Liver (tissue), 9 donors: Measurements from ENCODE around the gene SUSD4. TPM values are rescaled to one million over a fixed set of nuclear protein-coding genes. Genes with fewer than 3 reads are reported as not detected.

ENCODE experiments used
- DNase-seq: peaks from one replicate; pipeline ENCODE4 v3.0.0-alpha.2; 2017; ENCODE audit warnings: low spot score
- H3K27ac ChIP-seq, 2 donors: one replicate each; pipeline ENCODE4 v1.7.0; 2013; ENCODE audit warnings: inconsistent platforms in 2 of 2, low read length in 2 of 2, control low read depth in 1 of 2, low read depth in 1 of 2, mild to moderate bottlenecking in 1 of 2
- H3K27me3 ChIP-seq, 4 donors: one replicate each; pipeline versions ENCODE4 v1.6.1 to v1.7.0; 2013; ENCODE audit warnings: low read length in 3 of 4, inconsistent platforms in 1 of 4, mild to moderate bottlenecking in 1 of 4, moderate library complexity in 1 of 4; ENCODE audit not compliant: control insufficient read depth in 4 of 4, insufficient read depth in 4 of 4
- H3K36me3 ChIP-seq, 4 donors: one replicate each; pipeline versions ENCODE4 v1.6.1 to v1.7.0; 2013; ENCODE audit warnings: low read length in 3 of 4, mild to moderate bottlenecking in 3 of 4, low read depth in 1 of 4, moderate library complexity in 1 of 4; ENCODE audit not compliant: control insufficient read depth in 4 of 4, insufficient read depth in 3 of 4
- H3K4me1 ChIP-seq, 4 donors: one replicate each; pipeline versions ENCODE4 v1.6.1 to v1.7.0; 2013; ENCODE audit warnings: low read length in 3 of 4, mild to moderate bottlenecking in 3 of 4, moderate library complexity in 1 of 4; ENCODE audit not compliant: control insufficient read depth in 4 of 4, insufficient read depth in 4 of 4
- H3K4me3 ChIP-seq, 3 donors: one replicate each; pipeline versions ENCODE4 v1.6.1 to v1.7.0; 2013; ENCODE audit warnings: low read length in 3 of 3, control low read depth in 1 of 3, low read depth in 1 of 3, mild to moderate bottlenecking in 1 of 3
- H3K9ac ChIP-seq, 2 donors: one replicate each; pipeline ENCODE4 v1.7.0; 2013; ENCODE audit warnings: low read length in 2 of 2, mild to moderate bottlenecking in 2 of 2, moderate library complexity in 2 of 2, control low read depth in 1 of 2, low read depth in 1 of 2
- H3K9me3 ChIP-seq, 4 donors: one replicate each; pipeline versions ENCODE4 v1.6.1 to v1.7.0; 2013; ENCODE audit warnings: low read length in 3 of 4; ENCODE audit not compliant: control insufficient read depth in 4 of 4
- ATF3 ChIP-seq: IDR thresholded peaks from 2 replicates; pipeline ENCODE4 v1.6.1; 2016; ENCODE audit warnings: antibody characterized with exemption
- EGR1 ChIP-seq, 2 donors: IDR thresholded peaks; 2 replicates each; pipeline ENCODE4 v1.6.1; 2016 to 2018; ENCODE audit warnings: antibody characterized with exemption in 2 of 2, low read depth in 2 of 2
- FOXA1 ChIP-seq: IDR thresholded peaks from 2 replicates; pipeline ENCODE4 v1.6.1; 2016; ENCODE audit warnings: antibody characterized with exemption
- FOXA2 ChIP-seq: IDR thresholded peaks from 2 replicates; pipeline ENCODE4 v1.6.1; 2016; ENCODE audit warnings: antibody characterized with exemption
- GABPA ChIP-seq, 2 donors: IDR thresholded peaks in 1 of 2; conservative IDR thresholded peaks in 1 of 2; 2 replicates each; pipeline ENCODE4 v1.6.1; 2016; ENCODE audit warnings: antibody characterized with exemption in 2 of 2, mild to moderate bottlenecking in 1 of 2, moderate library complexity in 1 of 2
- HNF4A ChIP-seq, 2 donors: conservative IDR thresholded peaks; 2 replicates each; pipeline ENCODE4 v1.6.1; 2016; ENCODE audit warnings: antibody characterized with exemption in 2 of 2, mild to moderate bottlenecking in 2 of 2
- HNF4G ChIP-seq: IDR thresholded peaks from 2 replicates; pipeline ENCODE4 v1.6.1; 2016; ENCODE audit warnings: antibody characterized with exemption
- JUND ChIP-seq, 2 donors: IDR thresholded peaks; 2 replicates each; pipeline ENCODE4 v1.6.1; 2016; ENCODE audit warnings: antibody characterized with exemption in 2 of 2
- NR2F2 ChIP-seq: IDR thresholded peaks from 2 replicates; pipeline ENCODE4 v1.6.1; 2016; ENCODE audit warnings: antibody characterized with exemption
- RAD21 ChIP-seq, 2 donors: IDR thresholded peaks; 2 replicates each; pipeline ENCODE4 v1.6.1; 2016; ENCODE audit warnings: antibody characterized with exemption in 2 of 2, mild to moderate bottlenecking in 2 of 2
- REST ChIP-seq: IDR thresholded peaks from 2 replicates; pipeline ENCODE4 v1.6.1; 2016; ENCODE audit warnings: antibody characterized with exemption, mild to moderate bottlenecking
- RXRA ChIP-seq, 2 donors: IDR thresholded peaks; 2 replicates each; pipeline ENCODE4 v1.6.1; 2017 to 2018; ENCODE audit warnings: antibody characterized with exemption in 2 of 2, mild to moderate bottlenecking in 1 of 2
- SP1 ChIP-seq: IDR thresholded peaks from 2 replicates; pipeline ENCODE4 v1.6.1; 2018; ENCODE audit warnings: antibody characterized with exemption, mild to moderate bottlenecking
- TAF1 ChIP-seq: conservative IDR thresholded peaks from 2 replicates; pipeline ENCODE4 v1.6.1; 2016; ENCODE audit warnings: antibody characterized with exemption, mild to moderate bottlenecking
- YY1 ChIP-seq: IDR thresholded peaks from 2 replicates; pipeline ENCODE4 v1.6.1; 2016; ENCODE audit warnings: antibody characterized with exemption, mild to moderate bottlenecking
- WGBS: extraction: QIAGEN DNeasy Blood & Tissue Kit; methylation state at CpG from one replicate; pipeline ENCODE4 v1.1.7; 2013; 5-methylcytosine and 5-hydroxymethylcytosine counted together
- polyA plus RNA-seq, 2 donors: library from polyadenylated mRNA; stranded (reverse) in 1 of 2; unstranded in 1 of 2; fragments of 200-250 nt in 1 of 2; fragments of >200 nt in 1 of 2; fragmentation: Nextera tagmentation in 1 of 2; extraction: Ambion mirVana in 1 of 2; gene quantifications; one replicate each; pipeline versions ENCODE4 v1.2.1 to v1.2.3, GENCODE V29; 2013 to 2015
- total RNA-seq, 2 donors: library from RNA; depleted of rRNA; stranded (reverse); fragments of >200 nt; gene quantifications; one replicate each; pipeline ENCODE4 v1.2.3, GENCODE V29; 2014
- TF ChIP-seq, protein P1 (sequence below): IDR thresholded peaks from 2 replicates; pipeline ENCODE4 v1.6.1; 2016; ENCODE audit warnings: antibody characterized with exemption
- donor health status: healthy.
- donor health status: healthy.
- donor health status: healthy.
- donor health status: healthy.
- donor health status: healthy.

SUSD4 gene
- total and polyA plus RNA-seq, 4 donors, result 1.1 to 3.8 (median 1.8) TPM

DNA sequence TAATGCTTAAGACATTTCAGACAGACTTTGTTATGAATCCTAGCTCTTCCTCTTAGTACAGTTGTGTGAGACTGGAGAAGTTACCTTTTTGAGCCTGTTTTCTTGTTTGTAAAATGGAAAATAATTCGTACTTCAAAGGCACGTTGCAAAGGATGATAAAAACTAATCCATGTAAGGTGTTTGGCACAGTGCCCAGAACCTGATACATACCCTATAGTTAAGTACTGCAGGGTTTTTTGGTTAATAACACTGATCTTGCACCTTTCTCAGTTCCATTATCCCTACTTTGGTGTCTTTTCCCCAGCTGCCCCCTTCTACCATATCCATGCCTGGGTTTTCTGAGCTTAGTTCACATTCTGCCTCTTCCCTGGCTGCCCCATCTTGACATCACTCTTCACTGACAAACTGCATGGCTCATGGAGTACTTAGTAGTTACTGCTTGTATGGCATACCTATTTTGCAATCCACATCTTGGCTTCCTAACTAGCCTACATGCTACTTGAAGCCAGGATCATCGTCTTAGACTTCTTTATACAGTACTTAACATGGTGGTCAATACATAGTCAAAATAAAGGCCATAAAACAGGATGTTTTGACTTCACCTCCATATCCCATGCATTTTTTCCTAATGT lies 39.3 kb upstream of the SUSD4 start:
- no peak overlapping the region for H3K4me3 ChIP-seq
- no peaks in the 10 kb centered on the region for H3K9me3 ChIP-seq
- H3K9ac ChIP-seq, result no peak overlapping the region
- H3K4me1 ChIP-seq, result no peaks in the 10 kb centered on the region
- 84% methylated on average over 3 of the region's 3 CpGs for WGBS
- no peaks in the 10 kb centered on the region for H3K36me3 ChIP-seq
- TF ChIP-seq, protein P1, sequence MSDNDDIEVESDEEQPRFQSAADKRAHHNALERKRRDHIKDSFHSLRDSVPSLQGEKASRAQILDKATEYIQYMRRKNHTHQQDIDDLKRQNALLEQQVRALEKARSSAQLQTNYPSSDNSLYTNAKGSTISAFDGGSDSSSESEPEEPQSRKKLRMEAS, result no peak
- TF ChIP-seq FOXA2 (no peak), EGR1 (IDR thresholded peaks at IDR 0.05; ENCODE audit: low read depth in 2 of 2) (no peak), JUND (IDR thresholded peaks at IDR 0.05) (no peak), HNF4G (no peak), TAF1 (no peak)
- no peak overlapping the region for H3K27ac ChIP-seq
- no peak for DNase-seq
- no peaks in the 10 kb centered on the region for H3K27me3 ChIP-seq

- no peaks in the 10 kb centered on the region for H3K9me3 ChIP-seq
- no peaks in the 10 kb centered on the region for H3K27me3 ChIP-seq
- no peak for TF ChIP-seq REST
- TF ChIP-seq YY1, result no peak
- TF ChIP-seq GABPA (IDR thresholded peaks at IDR 0.05 in 1 of 2, conservative IDR thresholded peaks at IDR 0.05 in 1 of 2), result no peak
- TF ChIP-seq NR2F2, result no peak
- no peak for TF ChIP-seq RXRA (IDR thresholded peaks at IDR 0.05)
- no peak overlapping the region for H3K9ac ChIP-seq
- H3K4me1 ChIP-seq, result no peaks in the 10 kb centered on the region
- WGBS, result 81% methylated on average over 2 of the region's 2 CpGs
- no peak for DNase-seq
- no peak overlapping the region for H3K4me3 ChIP-seq
- no peaks in the 10 kb centered on the region for H3K36me3 ChIP-seq
- no peak overlapping the region for H3K27ac ChIP-seq
Measured at GRCh38 chr1:223402790-223403142, 38.8 kb upstream of the SUSD4 start.

GRCh38 chr1:223401873-223402789 lies 38.2 kb upstream of the SUSD4 start:
- no peaks in the 10 kb centered on the region for H3K27me3 ChIP-seq
- 80% methylated on average over 2 of the region's 2 CpGs for WGBS
- H3K36me3 ChIP-seq, result no peaks in the 10 kb centered on the region
- no peak overlapping the region for H3K27ac ChIP-seq
- H3K4me3 ChIP-seq, result no peak overlapping the region
- no peak overlapping the region for H3K9ac ChIP-seq
- no peak for DNase-seq
- H3K4me1 ChIP-seq, result no peaks in the 10 kb centered on the region
- H3K9me3 ChIP-seq, result no peaks in the 10 kb centered on the region
- TF ChIP-seq ATF3 (no peak), FOXA2 (no peak), REST (no peak), HNF4A (conservative IDR thresholded peaks at IDR 0.05) (no peak), HNF4G (no peak), YY1 (no peak), GABPA (IDR thresholded peaks at IDR 0.05 in 1 of 2, conservative IDR thresholded peaks at IDR 0.05 in 1 of 2) (no peak), SP1 (no peak), EGR1 (IDR thresholded peaks at IDR 0.05; ENCODE audit: low read depth in 2 of 2) (no peak), TAF1 (no peak), RAD21 (IDR thresholded peaks at IDR 0.05) (no peak), FOXA1 (no peak), RXRA (IDR thresholded peaks at IDR 0.05) (no peak), JUND (IDR thresholded peaks at IDR 0.05) (no peak)
